OCI-LY1 (cell line): ENCODE measurements around the gene STK36.

ENCODE experiments used
- H2AFZ ChIP-seq: fragments of 200-600 bp; sonication (generic), shearing (Covaris generic); 2 replicates; pipeline ENCODE4 v1.6.0; 2014; ENCODE audit warnings: antibody characterized with exemption, mild to moderate bottlenecking, low read length
- H3F3A ChIP-seq: fragments of 200-600 bp; sonication (generic), shearing (Covaris generic); 2 replicates; pipeline ENCODE4 v1.6.0; 2014; ENCODE audit warnings: mild to moderate bottlenecking, antibody characterized with exemption, low read length, moderate library complexity; ENCODE audit not compliant: insufficient read depth
- H3K27ac ChIP-seq: fragments of 200-600 bp; sonication (generic); 2 replicates; pipeline ENCODE4 v1.5.1; 2014; ENCODE audit warnings: low read length, mixed run types, mild to moderate bottlenecking, low read depth; ENCODE audit not compliant: poor library complexity, severe bottlenecking
- H3K27me3 ChIP-seq: fragments of 200-600 bp; sonication (generic); 2 replicates; pipeline ENCODE4 v1.6.0; 2014; ENCODE audit warnings: antibody characterized with exemption, mild to moderate bottlenecking, low read length, moderate library complexity; ENCODE audit not compliant: insufficient read depth
- H3K36me3 ChIP-seq: fragments of 200-600 bp; sonication (generic); 2 replicates; pipeline ENCODE4 v1.6.1; 2014; ENCODE audit warnings: mild to moderate bottlenecking, antibody characterized with exemption, low read length, moderate library complexity, mixed read lengths; ENCODE audit not compliant: insufficient read depth
- H3K4me1 ChIP-seq: fragments of 200-600 bp; sonication (generic); 2 replicates; pipeline ENCODE4 v1.5.1; 2014; ENCODE audit warnings: mild to moderate bottlenecking, low read length, moderate library complexity; ENCODE audit not compliant: insufficient read depth, severe bottlenecking
- H3K4me2 ChIP-seq: fragments of 200-600 bp; sonication (generic), shearing (Covaris generic); 2 replicates; pipeline ENCODE4 v1.6.1; 2014; ENCODE audit warnings: low read length
- H3K4me3 ChIP-seq: fragments of 200-600 bp; sonication (generic); 2 replicates; pipeline ENCODE4 v1.5.1; 2014; ENCODE audit warnings: low read length, low read depth, mild to moderate bottlenecking, mixed read lengths; ENCODE audit not compliant: poor library complexity, severe bottlenecking
- H3K79me2 ChIP-seq: fragments of 200-600 bp; shearing (Covaris generic); 2 replicates; pipeline ENCODE4 v1.6.1; 2016; ENCODE audit warnings: mixed run types, low read length, mixed read lengths; ENCODE audit not compliant: insufficient read depth
- H3K9ac ChIP-seq: fragments of 200-600 bp; sonication (generic), shearing (Covaris generic); 2 replicates; pipeline ENCODE4 v1.6.1; 2014; ENCODE audit warnings: mild to moderate bottlenecking, low read length, mixed read lengths
- H3K9me2 ChIP-seq: fragments of 200-600 bp; sonication (generic), shearing (Covaris generic); 2 replicates; pipeline ENCODE4 v1.6.1; 2014; ENCODE audit warnings: low read depth, mild to moderate bottlenecking, low read length, mixed read lengths
- H3K9me3 ChIP-seq: fragments of 200-600 bp; shearing (Covaris generic); 2 replicates; pipeline ENCODE4 v1.6.1; 2014; ENCODE audit warnings: low read length, mixed read lengths
- H4K20me1 ChIP-seq: fragments of 200-600 bp; sonication (generic), shearing (Covaris generic); 2 replicates; pipeline ENCODE4 v1.6.0; 2016; ENCODE audit warnings: mild to moderate bottlenecking, low read length; ENCODE audit not compliant: insufficient read depth
- EZH2 ChIP-seq: fragments of 200-600 bp; sonication (generic), shearing (Covaris generic); IDR thresholded peaks from 2 replicates; pipeline ENCODE4 v1.8.0; 2017; ENCODE audit warnings: borderline replicate concordance, mixed run types, mild to moderate bottlenecking, antibody characterized with exemption, low read length, moderate library complexity, mixed read lengths
- TF ChIP-seq, protein P1 (sequence below): fragments of 200-600 bp; sonication (generic), shearing (Covaris generic); IDR thresholded peaks from 2 replicates; pipeline ENCODE4 v1.5.1; 2017; ENCODE audit warnings: mild to moderate bottlenecking, antibody characterized with exemption, low read length, moderate library complexity, mixed read lengths

The STK36 gene

DNA sequence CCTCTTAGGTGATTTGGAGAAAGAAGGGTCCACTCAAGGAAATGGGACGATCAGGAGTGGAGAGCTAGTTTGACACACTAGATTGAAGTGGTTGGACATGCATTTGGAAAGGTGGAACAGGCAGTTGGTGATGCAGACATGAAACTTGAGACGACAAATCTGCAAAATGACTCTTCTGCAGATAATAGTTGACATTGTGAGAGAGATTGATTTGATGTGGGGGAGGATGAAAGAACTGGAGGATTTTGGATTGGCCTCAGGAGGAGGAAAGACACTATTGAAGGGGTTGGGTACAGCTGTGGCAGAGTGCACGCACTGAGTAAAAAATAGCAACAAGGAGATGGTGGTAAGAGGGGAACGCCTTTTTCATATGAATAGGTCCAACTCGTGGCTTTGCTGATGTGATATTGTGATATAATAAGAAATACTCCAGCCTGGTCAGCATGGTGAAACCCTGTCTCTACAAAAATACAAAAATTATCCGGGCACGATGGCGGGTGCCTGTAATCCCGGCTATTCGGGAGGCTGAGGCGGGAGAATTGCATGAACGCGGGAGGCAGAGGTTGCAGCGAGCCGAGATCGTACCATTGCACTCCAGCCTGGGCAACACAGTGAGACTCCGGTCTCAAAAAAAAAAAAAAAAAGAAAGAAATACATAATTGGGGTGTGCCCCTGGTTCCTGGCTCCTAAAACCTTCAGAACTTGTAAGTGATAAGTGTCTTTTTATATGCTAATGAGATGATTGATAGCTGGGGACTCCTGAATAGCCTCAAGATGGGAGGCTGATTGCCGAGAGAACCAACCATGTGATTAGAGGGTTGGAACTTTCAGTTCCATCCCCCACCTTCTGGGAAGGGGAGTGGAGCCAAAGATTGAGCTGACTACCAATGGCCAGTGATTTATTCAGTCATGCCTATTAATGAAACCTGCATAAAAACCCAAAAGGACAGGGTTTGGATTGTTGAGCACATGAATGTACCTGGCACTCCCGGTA is 48.5 kb downstream of the STK36 start:
- TF ChIP-seq, protein P1, sequence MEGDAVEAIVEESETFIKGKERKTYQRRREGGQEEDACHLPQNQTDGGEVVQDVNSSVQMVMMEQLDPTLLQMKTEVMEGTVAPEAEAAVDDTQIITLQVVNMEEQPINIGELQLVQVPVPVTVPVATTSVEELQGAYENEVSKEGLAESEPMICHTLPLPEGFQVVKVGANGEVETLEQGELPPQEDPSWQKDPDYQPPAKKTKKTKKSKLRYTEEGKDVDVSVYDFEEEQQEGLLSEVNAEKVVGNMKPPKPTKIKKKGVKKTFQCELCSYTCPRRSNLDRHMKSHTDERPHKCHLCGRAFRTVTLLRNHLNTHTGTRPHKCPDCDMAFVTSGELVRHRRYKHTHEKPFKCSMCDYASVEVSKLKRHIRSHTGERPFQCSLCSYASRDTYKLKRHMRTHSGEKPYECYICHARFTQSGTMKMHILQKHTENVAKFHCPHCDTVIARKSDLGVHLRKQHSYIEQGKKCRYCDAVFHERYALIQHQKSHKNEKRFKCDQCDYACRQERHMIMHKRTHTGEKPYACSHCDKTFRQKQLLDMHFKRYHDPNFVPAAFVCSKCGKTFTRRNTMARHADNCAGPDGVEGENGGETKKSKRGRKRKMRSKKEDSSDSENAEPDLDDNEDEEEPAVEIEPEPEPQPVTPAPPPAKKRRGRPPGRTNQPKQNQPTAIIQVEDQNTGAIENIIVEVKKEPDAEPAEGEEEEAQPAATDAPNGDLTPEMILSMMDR, result no peak
- TF ChIP-seq EZH2, result no peak
- peaks cover 22% of the 10 kb centered on the region for H3K36me3 ChIP-seq
- H3K9me3 ChIP-seq, result no peaks in the 10 kb centered on the region
- H3K4me2 ChIP-seq, result no peak overlapping the region
- H3K4me1 ChIP-seq, result no peaks in the 10 kb centered on the region
- no peak overlapping the region for H3K27ac ChIP-seq
- H3K4me3 ChIP-seq, result no peak overlapping the region
- no peaks in the 10 kb centered on the region for H3F3A ChIP-seq
- no peaks in the 10 kb centered on the region for H3K27me3 ChIP-seq
- H2AFZ ChIP-seq, result no peak overlapping the region
- peaks cover 20% of the 10 kb centered on the region for H3K79me2 ChIP-seq
- H3K9me2 ChIP-seq, result no peaks in the 10 kb centered on the region
- no peaks in the 10 kb centered on the region for H4K20me1 ChIP-seq
- no peak overlapping the region for H3K9ac ChIP-seq

DNA sequence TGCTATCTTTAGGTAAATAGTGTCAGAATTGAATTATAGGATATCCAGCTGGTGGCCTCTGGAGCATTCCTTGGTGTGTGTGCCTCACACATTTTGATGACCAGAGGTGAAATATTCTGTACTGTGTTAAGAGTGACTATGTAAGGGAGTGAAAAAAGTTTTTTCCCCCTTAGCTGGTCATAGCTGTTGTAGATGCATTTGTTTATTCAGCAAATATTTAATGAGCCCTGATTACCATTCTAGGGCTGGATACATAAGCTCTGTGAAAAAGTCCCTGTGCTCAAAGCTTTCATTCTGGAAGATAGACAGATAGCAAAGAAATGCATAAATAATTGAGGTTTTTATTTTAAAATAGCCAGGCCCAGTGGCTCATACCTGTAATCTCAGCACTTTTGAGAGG is 49.6 kb downstream of the STK36 start:
- H4K20me1 ChIP-seq, result no peaks in the 10 kb centered on the region

DNA sequence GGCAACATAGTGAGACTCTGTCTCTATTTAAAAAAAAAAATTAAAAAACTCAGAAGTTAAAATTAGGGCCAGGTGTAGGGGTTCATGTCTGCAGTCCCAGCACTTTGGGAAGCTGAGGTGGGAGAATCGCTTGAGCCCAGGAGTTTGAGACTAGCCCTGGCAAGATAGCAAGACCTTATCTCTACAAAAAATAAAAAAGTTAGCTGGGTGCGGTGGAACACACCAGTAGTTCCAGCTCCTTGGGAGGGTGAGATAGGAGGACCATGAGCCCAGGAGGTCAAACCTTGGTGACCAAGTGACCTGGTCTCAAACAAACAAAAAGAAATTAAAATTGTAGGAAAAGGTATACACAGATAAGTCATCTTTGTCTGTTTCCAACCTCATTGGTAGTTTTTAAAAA is 50.0 kb downstream of the STK36 start:
- Histone ChIP-seq H3K4me3 (no peak overlapping the region), H3K9me2 (no peaks in the 10 kb centered on the region), H3K27ac (no peak overlapping the region), H3K27me3 (no peaks in the 10 kb centered on the region), H3F3A (no peaks in the 10 kb centered on the region), H3K79me2 (peaks cover 28% of the 10 kb centered on the region), H4K20me1 (no peaks in the 10 kb centered on the region), H3K9me3 (peaks cover 7% of the 10 kb centered on the region), H3K4me2 (no peak overlapping the region), H2AFZ (no peak overlapping the region), H3K9ac (no peak overlapping the region), H3K36me3 (peaks cover 22% of the 10 kb centered on the region), H3K4me1 (no peaks in the 10 kb centered on the region)
- TF ChIP-seq, protein P1, result no peak
- no peak for TF ChIP-seq EZH2

More for the DNA sequence above, 49.6 kb downstream of the STK36 start:
- Histone ChIP-seq H3K9me2 (no peaks in the 10 kb centered on the region), H3K36me3 (peaks cover 23% of the 10 kb centered on the region), H2AFZ (no peak overlapping the region), H3K27me3 (no peaks in the 10 kb centered on the region), H3K9me3 (peaks cover 7% of the 10 kb centered on the region), H3K4me2 (no peak overlapping the region), H3K9ac (no peak overlapping the region), H3F3A (no peaks in the 10 kb centered on the region), H3K79me2 (peaks cover 28% of the 10 kb centered on the region), H3K4me3 (no peak overlapping the region), H3K27ac (no peak overlapping the region), H3K4me1 (no peaks in the 10 kb centered on the region)
- no peak for TF ChIP-seq EZH2
- TF ChIP-seq, protein P1, result no peak
